HG03469 (cell line): Measurements from ENCODE around the gene ATP8B3.

Source experiments
- ATAC-seq: cut with Tn5 transposase; IDR thresholded peaks from one replicate; pipeline ENCODE4 v1.9.1; 2021; ENCODE audit warnings: mild to moderate bottlenecking, moderate library complexity, moderate number of reproducible peaks; ENCODE audit not compliant: unreplicated experiment

The ATP8B3 gene

DNA sequence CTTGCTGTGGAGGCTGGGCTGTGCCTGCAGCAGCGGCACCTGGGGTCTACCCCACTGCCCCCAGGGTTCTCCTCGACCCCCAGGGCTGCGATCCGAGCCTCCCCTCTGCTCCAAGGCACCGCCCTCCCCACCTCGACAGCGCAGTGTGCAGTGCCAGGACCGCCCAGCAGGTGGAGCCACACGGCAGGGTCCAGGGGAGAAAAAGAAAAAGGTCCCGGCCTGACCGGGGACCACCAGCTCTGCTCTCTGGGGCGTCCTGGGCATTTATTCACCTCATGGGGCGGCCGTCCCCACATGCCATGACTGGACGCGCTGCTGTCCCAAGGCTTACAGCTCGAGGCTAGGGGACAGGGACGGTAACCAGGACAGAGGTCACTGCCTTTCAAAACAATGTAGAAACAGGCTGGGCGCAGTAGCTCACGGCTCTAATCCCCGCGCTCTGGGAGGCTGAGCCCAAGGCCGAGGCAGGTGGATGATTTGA is 25.6 kb upstream of the ATP8B3 start:
- ATAC-seq, result no peak

GRCh38 chr19:1837222-1837565 is 25.1 kb upstream of the ATP8B3 start:
- no peak for ATAC-seq

DNA sequence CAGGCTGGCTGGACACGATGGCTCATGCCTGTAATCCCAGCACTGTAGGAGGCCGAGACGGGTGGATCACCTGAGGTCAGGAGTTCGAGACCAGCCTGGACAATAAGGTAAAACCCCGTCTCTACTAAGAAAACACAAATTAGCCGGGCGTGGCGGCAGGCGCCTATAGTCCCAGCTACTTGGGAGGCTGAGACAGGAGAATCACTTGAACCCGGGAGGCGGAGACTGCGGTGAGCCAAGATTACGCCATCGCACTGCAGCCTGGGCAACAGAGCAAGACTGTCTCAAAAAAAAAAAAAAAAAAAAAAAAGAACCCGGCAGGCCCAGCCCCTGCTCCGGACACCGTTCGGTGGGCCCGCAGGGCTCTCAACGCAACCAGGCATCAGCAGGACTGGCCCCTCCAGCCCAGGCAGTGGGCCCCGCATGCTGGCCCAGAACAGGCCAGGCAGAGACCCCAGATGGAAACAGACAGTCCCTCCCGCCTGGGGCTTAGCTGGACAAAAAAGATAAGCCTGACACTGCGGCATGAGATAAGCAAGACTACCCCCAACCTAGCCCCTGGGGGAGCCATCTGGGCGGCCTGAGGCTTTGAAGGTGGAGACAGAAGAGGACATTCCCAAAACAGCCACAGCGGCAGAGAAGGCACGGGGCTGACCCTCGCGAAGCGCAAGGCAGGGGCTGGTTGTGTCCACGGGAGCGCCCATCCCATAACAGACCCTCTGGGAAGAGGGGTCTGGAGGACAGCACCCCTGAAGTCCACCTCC is 24.6 kb upstream of the ATP8B3 start:
- no peak for ATAC-seq

GRCh38 chr19:1833540-1833939 is 21.5 kb upstream of the ATP8B3 start:
- ATAC-seq, result no peak

DNA sequence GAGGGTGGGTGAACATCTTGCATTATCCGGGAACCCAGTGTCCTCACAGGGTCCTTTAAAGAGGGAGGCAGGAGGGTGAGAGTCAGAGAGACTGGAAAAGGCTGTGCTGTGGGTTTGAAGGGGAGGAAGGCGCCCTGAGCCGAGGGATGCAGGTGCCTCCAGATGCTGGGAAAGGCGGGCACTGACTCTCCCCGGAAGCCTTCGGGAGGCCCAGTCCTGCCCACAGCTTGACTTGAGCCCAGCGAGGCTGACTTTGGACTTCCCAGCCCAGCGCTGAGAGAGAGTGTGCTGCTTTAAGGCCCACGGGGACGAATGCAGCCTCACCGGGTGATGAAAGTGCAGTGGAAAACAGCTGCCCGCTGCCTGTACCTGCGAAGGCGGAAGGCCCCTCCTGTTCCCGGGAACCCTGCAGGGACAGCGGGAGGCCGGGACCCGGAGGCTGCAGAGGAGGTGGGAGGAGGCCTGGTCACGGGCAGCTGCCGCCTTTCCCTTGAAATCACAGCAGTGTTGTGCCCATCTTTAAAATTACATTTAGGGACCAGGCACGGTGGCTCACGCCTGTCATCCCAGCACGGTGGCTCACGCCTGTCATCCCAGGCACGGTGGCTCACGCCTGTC is 20.1 kb upstream of the ATP8B3 start:
- ATAC-seq, result no peak

GRCh38 chr19:1830978-1831377 is 18.9 kb upstream of the ATP8B3 start:
- ATAC-seq, result no peak

GRCh38 chr19:1830568-1830967 is 18.5 kb upstream of the ATP8B3 start:
- ATAC-seq, result no peak

DNA sequence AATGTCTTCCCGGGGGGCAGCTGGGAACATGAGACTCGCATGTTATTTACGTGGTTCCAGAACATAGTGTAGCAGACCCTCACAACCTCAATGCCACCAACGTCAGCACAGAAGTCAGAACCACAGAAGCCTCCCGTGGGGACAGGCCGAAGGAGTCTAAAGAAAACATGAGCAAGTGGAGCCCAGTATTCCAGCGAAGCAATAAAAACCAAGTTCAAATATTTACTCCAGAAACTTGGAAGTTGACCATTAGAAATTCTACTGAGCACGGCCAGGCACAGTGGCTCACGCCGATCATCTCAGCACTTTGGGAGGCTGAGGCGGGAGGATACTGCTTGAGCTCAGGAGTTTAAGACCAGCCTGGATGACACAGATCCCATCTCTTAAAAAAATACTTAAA is 17.9 kb upstream of the ATP8B3 start:
- no peak for ATAC-seq

- no peak for ATAC-seq
Observed at GRCh38 chr19:1828279-1829238, 16.5 kb upstream of the ATP8B3 start.

DNA sequence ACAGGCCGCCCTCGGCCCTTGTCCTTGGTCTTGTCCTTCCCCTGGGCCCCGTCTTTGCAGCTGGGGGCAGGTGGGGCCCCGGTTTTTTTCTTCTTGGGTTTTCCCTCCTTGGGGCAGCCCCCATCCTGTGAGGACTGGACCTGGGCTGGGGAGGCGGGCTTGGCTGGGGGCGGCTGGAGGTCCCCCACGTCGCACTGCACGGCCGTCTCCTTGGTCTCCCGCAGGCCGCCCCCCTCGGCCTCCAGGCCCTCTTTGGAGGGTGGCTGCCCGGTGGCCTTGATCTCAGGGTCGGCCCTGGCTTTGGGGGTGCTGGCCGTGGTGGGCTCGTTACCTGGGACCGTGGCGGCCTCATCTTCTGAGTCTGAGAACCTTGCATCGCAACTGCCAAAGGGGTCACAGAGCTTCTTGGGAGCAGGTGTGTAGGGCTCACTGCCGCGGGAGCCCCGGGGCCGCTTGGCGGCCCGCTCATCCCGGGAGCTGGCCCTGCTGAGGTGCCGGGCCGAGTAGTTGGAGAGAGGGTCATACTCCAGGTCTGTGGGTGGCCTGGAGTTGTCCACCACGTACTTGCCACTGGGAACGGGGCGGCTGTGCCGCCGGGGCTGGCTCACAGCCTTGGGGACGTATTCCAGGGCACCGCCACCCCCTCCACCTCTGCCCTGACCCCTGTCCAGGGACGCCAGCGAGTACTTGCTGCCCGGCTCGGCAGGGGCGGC is 15.6 kb upstream of the ATP8B3 start:
- ATAC-seq, result no peak

- ATAC-seq, result no peak
Observed at GRCh38 chr19:1826557-1827521, 14.8 kb upstream of the ATP8B3 start.

DNA sequence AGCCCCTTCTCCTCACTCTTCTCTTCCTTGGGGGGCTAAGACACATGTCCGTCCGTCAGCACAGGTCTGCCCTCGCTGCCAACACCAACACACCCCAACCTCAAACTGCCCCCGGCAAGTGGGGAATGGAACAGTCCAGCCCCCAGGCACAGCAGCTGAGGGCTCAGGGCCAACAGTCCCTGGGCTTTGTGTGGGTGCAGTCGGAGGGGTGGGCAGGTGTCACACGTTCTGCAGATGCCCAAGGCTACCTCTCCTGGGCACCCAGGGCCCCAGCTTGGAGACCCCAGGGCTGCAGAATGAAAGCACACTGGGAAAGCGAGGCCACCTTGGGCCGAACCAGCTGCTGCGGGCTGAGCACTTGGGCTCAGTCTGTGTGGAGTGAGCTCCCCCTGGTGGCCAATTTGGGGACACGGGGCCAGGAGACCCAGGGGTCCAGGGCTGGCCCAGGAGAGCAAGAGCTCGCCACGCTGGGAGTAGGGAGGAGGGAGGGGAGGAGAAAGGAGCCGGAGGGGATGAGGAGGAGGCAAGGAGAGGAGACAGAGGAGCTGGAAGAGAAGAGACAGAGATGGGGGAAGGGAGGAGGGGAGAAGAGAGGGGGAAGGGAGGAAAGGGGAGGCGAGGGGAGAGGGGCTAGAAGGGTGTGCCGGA is 14.0 kb upstream of the ATP8B3 start:
- no peak for ATAC-seq

- no peak for ATAC-seq
Observed at GRCh38 chr19:1824252-1824622, 12.2 kb upstream of the ATP8B3 start.

DNA sequence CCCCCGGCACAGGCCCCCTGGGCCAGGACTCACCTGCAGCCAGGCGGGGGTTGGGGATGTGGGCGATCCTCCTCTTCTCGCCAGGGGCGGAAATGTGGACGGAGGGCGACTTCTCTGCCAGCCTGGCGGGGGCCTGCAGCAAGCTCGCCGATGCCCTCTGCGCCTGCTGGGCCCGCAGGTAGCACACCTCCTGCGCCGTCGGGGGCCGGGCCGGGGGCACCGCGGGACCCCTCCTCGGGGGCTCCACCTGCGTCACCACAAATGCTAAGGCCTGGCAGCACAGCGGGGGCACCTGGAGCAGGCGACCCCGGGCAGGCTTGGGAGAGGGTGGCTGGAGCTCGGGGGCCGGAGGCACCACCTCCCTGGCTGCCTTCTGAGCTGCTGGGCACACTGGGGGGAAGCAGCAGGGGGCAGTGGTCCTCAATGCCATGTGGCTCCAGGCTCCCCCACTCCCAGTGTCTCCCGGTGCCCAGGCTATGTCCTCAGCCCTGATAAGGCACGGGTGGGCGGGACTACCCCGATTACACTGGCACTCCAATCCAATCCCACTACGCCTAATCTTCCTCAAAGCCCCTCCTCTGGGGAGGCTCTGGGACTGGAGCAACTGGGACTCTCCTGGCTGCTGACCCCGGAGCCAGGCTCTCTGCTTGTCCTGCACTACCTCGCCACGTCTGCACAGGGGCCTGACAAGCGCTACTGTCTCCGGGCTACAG is 11.6 kb upstream of the ATP8B3 start:
- no peak for ATAC-seq

- ATAC-seq, result no peak
Observed at GRCh38 chr19:1823020-1823419, 10.9 kb upstream of the ATP8B3 start.

GRCh38 chr19:1822210-1822609 is 10.1 kb upstream of the ATP8B3 start:
- no peak for ATAC-seq

DNA sequence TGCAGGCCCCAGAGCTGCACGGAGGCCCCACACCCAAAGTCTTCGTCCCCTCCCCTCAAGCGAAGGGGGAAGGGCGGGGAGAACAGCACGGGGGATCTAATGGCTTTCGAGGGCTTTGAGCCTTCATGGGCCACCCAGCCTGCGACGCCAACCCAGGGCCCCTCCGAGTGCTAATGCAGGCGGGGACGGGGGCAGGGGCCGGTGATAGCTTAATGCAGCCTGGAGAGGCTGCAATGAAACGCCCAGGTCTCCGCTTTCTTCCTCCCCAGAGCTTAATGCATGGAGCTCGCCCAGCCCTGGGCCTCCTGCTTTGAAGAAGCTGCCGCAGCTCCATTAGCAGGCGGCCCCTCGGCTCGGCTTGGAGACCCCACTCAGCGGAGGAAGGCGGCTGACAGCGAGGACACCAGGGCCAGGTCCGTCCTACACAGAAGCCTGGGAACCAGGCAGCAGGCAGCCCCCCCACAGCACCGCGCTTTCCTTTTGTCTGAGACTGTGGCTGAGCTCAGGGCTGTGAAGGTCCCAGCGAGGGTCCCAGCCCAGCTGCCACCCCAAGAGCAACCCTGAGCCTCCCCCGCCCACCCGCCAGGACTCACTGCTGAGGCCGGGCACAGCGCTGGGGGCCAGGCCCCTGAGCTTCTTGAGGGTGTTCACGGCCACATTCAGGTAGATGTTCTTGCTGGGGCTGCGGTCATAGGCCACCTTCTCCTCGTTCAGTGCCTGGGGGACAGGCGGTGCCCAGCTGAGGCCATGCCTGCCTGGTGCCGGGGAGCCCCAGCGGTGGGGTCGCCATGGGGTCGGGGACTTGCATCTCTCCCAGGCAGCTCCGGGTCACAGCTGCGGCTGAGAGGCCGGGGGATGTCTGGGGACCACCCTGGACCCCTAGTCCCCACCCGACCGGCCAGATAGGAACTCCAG is 7.5 kb upstream of the ATP8B3 start:
- ATAC-seq, result no peak
